NCI-H2227 (cell line): Measurements from ENCODE around the gene CEBPG.

ENCODE experiments used
- DNase-seq: peaks from one replicate; lab custom pipeline; 2025; ENCODE audit not compliant: unreplicated experiment; lab: John Stamatoyannopoulos, UW

Gene CEBPG

GRCh38 chr19:33414667-33415605 lies 41.4 kb downstream of the CEBPG start:
- DNase-seq, result no peak

- DNase-seq, result peak; percentile 97
Observed at GRCh38 chr19:33416307-33417215, 43.1 kb downstream of the CEBPG start.

GRCh38 chr19:33417751-33418150 lies 44.2 kb downstream of the CEBPG start:
- DNase-seq, result no peak

- DNase-seq, result no peak
Observed at GRCh38 chr19:33418461-33418860, 45.0 kb downstream of the CEBPG start.

GRCh38 chr19:33418871-33419787 lies 45.6 kb downstream of the CEBPG start:
- no peak for DNase-seq

GRCh38 chr19:33419788-33420130 lies 46.2 kb downstream of the CEBPG start:
- DNase-seq, result peak; percentile 65

- no peak for DNase-seq
Observed at GRCh38 chr19:33420821-33421220, 47.3 kb downstream of the CEBPG start.

- no peak for DNase-seq
Observed at GRCh38 chr19:33421368-33421767, 47.9 kb downstream of the CEBPG start.

- no peak for DNase-seq
Observed at GRCh38 chr19:33422369-33423180, 49.1 kb downstream of the CEBPG start.

- DNase-seq, result no peak
Observed at GRCh38 chr19:33424181-33424580, 50.7 kb downstream of the CEBPG start.

- DNase-seq, result peak; percentile 93
Observed at GRCh38 chr19:33426621-33427361, 53.3 kb downstream of the CEBPG start.

- DNase-seq, result no peak
Observed at GRCh38 chr19:33427801-33428626, 54.5 kb downstream of the CEBPG start.

- DNase-seq, result no peak
Observed at GRCh38 chr19:33428627-33429125, 55.2 kb downstream of the CEBPG start.

- no peak for DNase-seq
Observed at GRCh38 chr19:33429891-33430673, 56.6 kb downstream of the CEBPG start.

- DNase-seq, result peak; percentile 98
Observed at GRCh38 chr19:33430674-33431277, 57.3 kb downstream of the CEBPG start.

GRCh38 chr19:33432015-33432414 lies 58.5 kb downstream of the CEBPG start:
- no peak for DNase-seq
